RWPE2 (cell line): ENCODE data around the gene SCRN1.

Experiments
- ATAC-seq: fragments of 200-7000 bp; cut with Tn5 transposase; 3 replicates; pipeline ENCODE4 v1.9.1; 2021; ENCODE audit warnings: low read depth
- DNase-seq: peaks from one replicate; pipeline ENCODE4 v3.0.0-alpha.2; 2020; ENCODE audit warnings: low spot score
- H3K27ac ChIP-seq: fragments of 450-650 bp; 2 replicates; pipeline ENCODE4 v1.5.1; 2017; ENCODE audit warnings: mild to moderate bottlenecking; ENCODE audit not compliant: poor library complexity, severe bottlenecking
- H3K27me3 ChIP-seq: fragments of 250-450 bp; sonication (Bioruptor Pico); 2 replicates; pipeline ENCODE4 v1.5.1; 2021; ENCODE audit warnings: mild to moderate bottlenecking, moderate library complexity; ENCODE audit not compliant: insufficient read depth, poor library complexity, severe bottlenecking
- H3K36me3 ChIP-seq: fragments of 250-450 bp; sonication (Bioruptor Pico); 2 replicates; pipeline ENCODE4 v1.5.1; 2020; ENCODE audit warnings: low read depth, mild to moderate bottlenecking, moderate library complexity
- H3K4me1 ChIP-seq: fragments of 250-450 bp; sonication (Bioruptor Pico); 2 replicates; pipeline ENCODE4 v1.5.1; 2021; ENCODE audit warnings: mild to moderate bottlenecking, moderate library complexity; ENCODE audit not compliant: insufficient read depth, poor library complexity, severe bottlenecking
- H3K4me3 ChIP-seq: fragments of 250-450 bp; sonication (Bioruptor Pico); 2 replicates; pipeline ENCODE4 v1.5.1; 2021; ENCODE audit warnings: mild to moderate bottlenecking, moderate library complexity; ENCODE audit not compliant: severe bottlenecking
- H3K9me3 ChIP-seq: fragments of 250-450 bp; sonication (Bioruptor Pico); 2 replicates; pipeline ENCODE4 v1.5.1; 2021; ENCODE audit warnings: mild to moderate bottlenecking, moderate library complexity; ENCODE audit not compliant: severe bottlenecking
- TF ChIP-seq, protein P1 (sequence below): fragments of 450-650 bp; IDR thresholded peaks from one replicate; pipeline ENCODE4 v1.5.1; 2017; ENCODE audit warnings: mild to moderate bottlenecking, moderate library complexity; ENCODE audit not compliant: poor library complexity, severe bottlenecking

SCRN1 gene

DNA sequence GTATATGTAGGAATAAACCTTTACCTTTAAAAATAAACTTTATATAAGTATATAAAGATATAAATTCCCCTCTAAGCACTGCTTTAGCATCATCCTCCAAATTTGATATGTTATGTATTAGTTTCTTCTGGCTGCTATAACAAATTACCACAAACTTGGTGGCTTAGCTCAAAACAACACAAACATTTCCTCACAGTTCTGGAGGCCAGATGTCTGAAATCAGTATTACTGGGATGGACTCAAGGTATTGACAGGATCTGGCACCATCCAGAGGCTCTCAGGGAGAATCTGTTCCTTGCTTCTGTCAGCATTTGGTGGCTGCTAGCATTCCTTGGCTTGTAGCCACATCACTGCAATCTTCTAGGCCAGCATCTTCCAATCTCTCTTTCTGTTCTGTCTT, 6.7 kb upstream of the SCRN1 start:
- no peak overlapping the region for H3K4me3 ChIP-seq
- peaks cover 5% of the 10 kb centered on the region; the same call in 1 of the 2 replicates for H3K36me3 ChIP-seq
- no peaks in the 10 kb centered on the region for H3K9me3 ChIP-seq
- ATAC-seq (no peak), DNase-seq (no peak)
- TF ChIP-seq, protein P1, sequence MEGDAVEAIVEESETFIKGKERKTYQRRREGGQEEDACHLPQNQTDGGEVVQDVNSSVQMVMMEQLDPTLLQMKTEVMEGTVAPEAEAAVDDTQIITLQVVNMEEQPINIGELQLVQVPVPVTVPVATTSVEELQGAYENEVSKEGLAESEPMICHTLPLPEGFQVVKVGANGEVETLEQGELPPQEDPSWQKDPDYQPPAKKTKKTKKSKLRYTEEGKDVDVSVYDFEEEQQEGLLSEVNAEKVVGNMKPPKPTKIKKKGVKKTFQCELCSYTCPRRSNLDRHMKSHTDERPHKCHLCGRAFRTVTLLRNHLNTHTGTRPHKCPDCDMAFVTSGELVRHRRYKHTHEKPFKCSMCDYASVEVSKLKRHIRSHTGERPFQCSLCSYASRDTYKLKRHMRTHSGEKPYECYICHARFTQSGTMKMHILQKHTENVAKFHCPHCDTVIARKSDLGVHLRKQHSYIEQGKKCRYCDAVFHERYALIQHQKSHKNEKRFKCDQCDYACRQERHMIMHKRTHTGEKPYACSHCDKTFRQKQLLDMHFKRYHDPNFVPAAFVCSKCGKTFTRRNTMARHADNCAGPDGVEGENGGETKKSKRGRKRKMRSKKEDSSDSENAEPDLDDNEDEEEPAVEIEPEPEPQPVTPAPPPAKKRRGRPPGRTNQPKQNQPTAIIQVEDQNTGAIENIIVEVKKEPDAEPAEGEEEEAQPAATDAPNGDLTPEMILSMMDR = no peak
- peaks cover 5% of the 10 kb centered on the region for H3K4me1 ChIP-seq
- no peak overlapping the region for H3K27ac ChIP-seq
- H3K27me3 ChIP-seq = no peaks in the 10 kb centered on the region

DNA sequence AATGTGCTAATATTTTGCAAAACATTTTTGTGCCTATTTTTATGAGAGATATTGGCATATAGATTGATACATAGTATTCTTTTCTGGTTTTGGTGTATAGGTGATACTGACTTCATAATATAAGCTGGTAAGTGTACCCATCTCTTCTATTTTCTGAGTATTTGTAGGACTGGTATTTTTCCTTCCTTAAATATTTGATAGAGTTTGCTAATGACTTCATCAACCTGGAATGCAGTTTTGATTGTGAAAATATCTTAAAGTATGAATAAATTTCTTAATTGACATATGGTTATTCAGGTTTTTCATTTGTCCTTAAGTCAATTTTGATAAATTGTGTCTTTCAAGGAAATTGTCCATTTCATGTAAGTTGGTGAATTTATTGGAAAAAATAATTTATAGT, 6.1 kb upstream of the SCRN1 start:
- ATAC-seq = no peak
- TF ChIP-seq, protein P1 = no peak
- H3K36me3 ChIP-seq = peaks cover 5% of the 10 kb centered on the region; the same call in 1 of the 2 replicates

GRCh38 chr7:29993140-29993539, 3.5 kb upstream of the SCRN1 start:
- peaks cover 13% of the 10 kb centered on the region for H3K4me1 ChIP-seq
- no peak overlapping the region for H3K4me3 ChIP-seq
- TF ChIP-seq, protein P1 = no peak
- no peak for ATAC-seq
- H3K27me3 ChIP-seq = no peaks in the 10 kb centered on the region
- H3K27ac ChIP-seq = no peak overlapping the region
- H3K9me3 ChIP-seq = no peaks in the 10 kb centered on the region
- peaks cover 5% of the 10 kb centered on the region; the same call in 1 of the 2 replicates for H3K36me3 ChIP-seq
- no peak for DNase-seq

More for the DNA sequence above, 6.1 kb upstream of the SCRN1 start:
- H3K27me3 ChIP-seq = no peaks in the 10 kb centered on the region
- no peaks in the 10 kb centered on the region for H3K9me3 ChIP-seq
- H3K4me3 ChIP-seq = no peak overlapping the region
- peaks cover 5% of the 10 kb centered on the region for H3K4me1 ChIP-seq
- DNase-seq = no peak
- H3K27ac ChIP-seq = no peak overlapping the region

DNA sequence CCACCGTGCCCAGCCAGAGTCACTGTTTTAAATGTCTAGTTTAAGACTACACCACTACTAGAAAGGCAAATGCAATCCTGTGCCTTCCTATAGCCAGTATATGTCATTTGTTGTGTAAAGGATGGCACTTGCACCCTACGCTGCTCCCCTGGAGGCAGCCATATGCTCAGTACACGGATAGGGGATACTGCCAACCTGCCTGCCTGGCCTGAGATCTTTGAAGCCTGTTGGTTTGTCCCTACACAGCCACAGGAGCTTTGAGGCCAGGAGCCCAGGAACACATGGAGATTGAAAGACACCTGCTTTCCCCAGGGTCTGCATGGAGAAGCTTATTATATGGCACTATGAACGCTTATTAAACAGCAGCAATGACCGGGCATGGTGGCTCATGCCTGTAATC, 2.3 kb upstream of the SCRN1 start:
- no peak for DNase-seq
- TF ChIP-seq, protein P1 = no peak
- Histone ChIP-seq H3K27ac (no peak overlapping the region), H3K9me3 (no peaks in the 10 kb centered on the region), H3K36me3 (peaks cover 5% of the 10 kb centered on the region; the same call in 1 of the 2 replicates), H3K27me3 (no peaks in the 10 kb centered on the region), H3K4me1 (peaks cover 23% of the 10 kb centered on the region), H3K4me3 (no peak overlapping the region)
- no peak for ATAC-seq

DNA sequence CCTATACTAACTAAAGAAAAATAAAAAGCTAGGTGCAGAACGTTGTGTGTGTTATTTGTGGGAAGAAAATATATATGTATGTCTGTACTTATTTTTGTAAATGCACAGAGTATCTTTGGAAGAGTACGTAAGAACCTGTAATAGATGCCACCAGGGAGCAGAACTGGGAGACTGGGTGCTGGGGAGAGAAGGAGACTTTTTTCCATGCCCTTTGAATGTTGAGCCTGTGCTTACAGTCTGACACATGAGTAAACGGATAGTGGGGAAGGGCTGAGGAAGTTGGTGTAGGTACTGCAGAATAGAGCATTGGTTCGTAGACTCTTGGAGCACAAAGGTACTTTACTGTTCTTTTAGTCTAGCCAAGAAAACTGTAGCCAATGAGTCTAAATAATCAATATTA, 1.3 kb upstream of the SCRN1 start:
- no peaks in the 10 kb centered on the region for H3K27me3 ChIP-seq
- no peaks in the 10 kb centered on the region; the same call in 1 of the 2 replicates for H3K36me3 ChIP-seq
- TF ChIP-seq, protein P1 = no peak
- H3K9me3 ChIP-seq = no peaks in the 10 kb centered on the region
- DNase-seq = no peak
- no peak for ATAC-seq
- no peak overlapping the region for H3K27ac ChIP-seq
- H3K4me3 ChIP-seq = no peak overlapping the region
- H3K4me1 ChIP-seq = peaks cover 25% of the 10 kb centered on the region
